AG04449 (cell line): ENCODE measurements around the gene LIPE.

ENCODE experiments used
- CTCF ChIA-PET: fragments of 350-600 bp; formaldehyde crosslinking; extraction: SDS; loops from one replicate; lab custom pipeline; 2021; ENCODE audit warnings: antibody characterized with exemption; lab: Yijun Ruan, JAX
- POLR2A ChIA-PET: fragments of 400-600, 350-600 bp; formaldehyde crosslinking; extraction: SDS; loops from one replicate; lab custom pipeline; 2020; ENCODE audit warnings: antibody characterized with exemption, inconsistent platforms; lab: Yijun Ruan, JAX
- DNase-seq: peaks from one replicate; pipeline ENCODE4 v3.0.0-alpha.2; 2010; ENCODE audit warnings: low read depth, low spot score
- H3K4me3 ChIP-seq: 2 replicates; pipeline ENCODE4 v1.5.1; 2011; ENCODE audit warnings: low read depth, mild to moderate bottlenecking, control low read depth, low read length
- CTCF ChIP-seq: IDR thresholded peaks from one replicate; pipeline ENCODE4 v1.5.1; 2011; ENCODE audit warnings: mild to moderate bottlenecking, moderate library complexity, low read length, control low read depth, inconsistent platforms; ENCODE audit not compliant: insufficient read depth; ENCODE audit errors: missing control alignments

LIPE gene

DNA sequence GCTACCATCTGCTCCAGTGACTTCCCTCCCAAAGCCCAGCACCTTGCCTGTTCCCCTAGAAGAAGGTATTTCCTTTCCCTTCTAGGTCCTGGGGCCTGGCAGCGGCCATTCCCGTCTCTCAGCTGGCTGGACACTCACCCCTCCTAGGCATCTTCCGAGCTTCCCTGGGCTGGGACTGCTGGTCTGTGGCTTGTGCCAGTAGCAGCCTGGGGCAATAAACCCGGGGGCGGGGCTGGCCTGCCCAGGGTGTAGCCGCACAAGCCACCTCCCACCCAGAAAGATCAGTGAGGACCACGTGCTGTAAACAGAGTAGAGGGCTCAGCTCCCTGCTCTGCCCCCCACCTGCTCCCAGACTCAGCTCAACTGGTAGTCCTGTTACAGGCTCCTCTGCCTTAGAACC lies 15.0 kb downstream of the LIPE start:
- DNase-seq, result no peak
- ChIA-PET POLR2A (no interaction called here), CTCF (interaction anchor here (0.5 to 4.6 kb wide), 4 partner anchors 11 to 1044 kb away, joined by 3 to 34 read pairs (median 4); no protein-coding TSS in a partner anchor)
- no peak for TF ChIP-seq CTCF
- H3K4me3 ChIP-seq, result no peak overlapping the region

GRCh38 chr19:42411581-42412178 lies 15.5 kb downstream of the LIPE start:
- CTCF ChIA-PET, result interaction anchor here (0.5 to 4.6 kb wide), 6 partner anchors 8 to 1043 kb away, joined by 3 to 34 read pairs (median 3); no protein-coding TSS in a partner anchor
- no peak overlapping the region for H3K4me3 ChIP-seq
- no peak for DNase-seq
- POLR2A ChIA-PET, result interaction anchor here (1.0 kb wide), 1 partner anchor 12 kb away, joined by 3 read pairs; no protein-coding TSS in a partner anchor
- TF ChIP-seq CTCF, result no peak

- no peak overlapping the region for H3K4me3 ChIP-seq
- POLR2A ChIA-PET, result no interaction called here
- no peak for TF ChIP-seq CTCF
Measured at GRCh38 chr19:42410371-42410770, 16.8 kb downstream of the LIPE start.

DNA sequence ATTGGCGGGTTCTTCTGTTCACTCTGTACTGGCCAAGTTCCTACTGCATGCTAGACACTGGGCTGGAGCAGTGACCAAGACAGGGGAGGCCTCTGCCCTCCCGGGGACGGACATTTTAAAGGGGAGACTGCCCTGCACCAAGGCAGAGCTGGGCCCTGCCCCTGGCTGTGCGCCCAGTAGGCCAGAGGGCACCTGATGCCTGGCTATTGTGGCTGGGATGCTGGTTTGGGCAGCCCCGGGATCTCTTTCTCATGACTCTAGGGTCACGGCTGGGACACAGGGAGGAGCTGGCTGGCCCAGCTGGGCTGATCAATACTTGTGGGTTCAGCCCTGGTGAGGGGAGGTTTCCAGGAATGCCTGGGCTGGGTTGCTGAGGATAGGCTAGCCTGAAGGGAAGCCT lies 17.7 kb downstream of the LIPE start:
- no peak for DNase-seq
- H3K4me3 ChIP-seq, result no peak overlapping the region

More at GRCh38 chr19:42410371-42410770, 16.8 kb downstream of the LIPE start:
- no peak for DNase-seq
- CTCF ChIA-PET, result interaction anchor here (0.9 to 4.6 kb wide), 2 partner anchors 9 to 30 kb away, joined by 3 to 34 read pairs; no protein-coding TSS in a partner anchor

DNA sequence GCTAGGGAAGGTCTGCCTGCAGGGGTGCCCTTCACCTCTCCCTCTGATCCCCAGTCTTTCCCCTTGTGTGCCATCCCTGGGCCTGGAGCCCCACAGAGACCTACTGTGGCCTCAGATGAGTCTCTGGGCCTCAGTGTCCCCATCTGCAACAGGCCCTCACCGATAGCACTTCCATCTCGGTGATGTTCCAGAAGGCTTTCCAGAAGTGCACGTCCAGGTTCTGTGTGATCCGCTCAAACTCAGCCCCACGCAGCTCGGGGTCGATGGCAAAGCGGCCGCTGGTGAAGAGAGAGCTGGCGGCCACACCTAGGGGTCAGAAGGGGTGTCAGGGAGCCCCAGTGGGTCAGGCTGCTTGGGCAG lies 19.4 kb downstream of the LIPE start:
- TF ChIP-seq CTCF, result no peak
- H3K4me3 ChIP-seq, result no peak overlapping the region
- ChIA-PET CTCF (interaction anchor here (0.6 to 1.6 kb wide), 2 partner anchors 8 to 12 kb away, joined by 3 to 4 read pairs; no protein-coding TSS in a partner anchor), POLR2A (no interaction called here)
- no peak for DNase-seq

More for the DNA sequence above, 17.7 kb downstream of the LIPE start:
- no peak for TF ChIP-seq CTCF
- ChIA-PET CTCF (interaction anchor here (4.6 kb wide), 1 partner anchor 8 kb away, joined by 34 read pairs; no protein-coding TSS in a partner anchor), POLR2A (no interaction called here)

DNA sequence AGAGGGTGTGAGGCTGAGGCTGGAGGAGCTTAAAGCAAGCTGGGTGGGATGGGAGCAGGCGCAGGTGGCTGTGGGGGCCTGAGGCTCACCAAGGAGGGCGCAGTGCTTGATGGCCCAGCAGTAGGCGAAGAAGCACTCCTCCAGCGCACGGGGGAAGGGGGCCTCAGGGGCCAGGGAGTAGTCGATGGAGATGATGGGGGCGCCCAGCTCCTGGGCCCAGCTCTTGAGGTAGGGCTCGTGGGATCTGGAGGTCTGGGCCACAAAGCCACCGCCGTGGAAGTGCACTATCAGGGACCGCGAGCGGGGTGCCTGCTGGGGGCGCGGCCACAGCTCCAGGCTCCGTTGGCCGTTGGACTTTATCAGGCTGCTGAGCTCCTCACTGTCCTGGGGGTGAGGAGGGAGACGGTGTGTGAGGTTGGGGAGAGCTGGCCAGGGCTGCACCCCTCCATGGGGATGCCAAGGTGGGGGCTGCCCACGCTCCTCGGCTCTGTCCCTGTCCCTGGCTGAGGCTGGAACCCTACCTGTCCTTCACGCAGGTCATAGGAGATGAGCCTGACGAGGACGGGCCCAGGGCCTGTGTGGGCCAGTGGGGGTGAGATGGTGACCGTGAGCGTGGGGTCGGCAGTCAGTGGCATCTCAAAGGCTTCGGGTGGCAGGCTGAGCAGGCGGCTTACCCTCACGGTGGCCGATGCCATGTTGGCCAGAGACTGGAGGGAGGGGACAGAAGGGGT lies 19.9 kb downstream of the LIPE start:
- ChIA-PET CTCF (interaction anchor here (1.6 kb wide), 2 partner anchors 9 to 10 kb away, joined by 4 to 7 read pairs; no protein-coding TSS in a partner anchor), POLR2A (no interaction called here)
- no peak for DNase-seq
- TF ChIP-seq CTCF, result no peak
- H3K4me3 ChIP-seq, result no peak overlapping the region
